A673 (cell line): Measurements from ENCODE around the gene CPXM1.

Source experiments
- EZH2 ChIP-seq: fragments of 200-600 bp; sonication (generic); IDR thresholded peaks from 2 replicates; pipeline ENCODE4 v1.6.1; 2017; ENCODE audit warnings: borderline replicate concordance, low read depth, mild to moderate bottlenecking, mixed read lengths, antibody characterized with exemption, low read length; ENCODE audit not compliant: poor library complexity, severe bottlenecking
- TF ChIP-seq, protein P1 (sequence below): fragments of 300-800, 200-600 bp; sonication (generic); conservative IDR thresholded peaks from 2 replicates; pipeline ENCODE4 v1.5.1; 2017; ENCODE audit warnings: low read depth, mild to moderate bottlenecking, antibody characterized with exemption, low read length, moderate library complexity, mixed read lengths

DNA sequence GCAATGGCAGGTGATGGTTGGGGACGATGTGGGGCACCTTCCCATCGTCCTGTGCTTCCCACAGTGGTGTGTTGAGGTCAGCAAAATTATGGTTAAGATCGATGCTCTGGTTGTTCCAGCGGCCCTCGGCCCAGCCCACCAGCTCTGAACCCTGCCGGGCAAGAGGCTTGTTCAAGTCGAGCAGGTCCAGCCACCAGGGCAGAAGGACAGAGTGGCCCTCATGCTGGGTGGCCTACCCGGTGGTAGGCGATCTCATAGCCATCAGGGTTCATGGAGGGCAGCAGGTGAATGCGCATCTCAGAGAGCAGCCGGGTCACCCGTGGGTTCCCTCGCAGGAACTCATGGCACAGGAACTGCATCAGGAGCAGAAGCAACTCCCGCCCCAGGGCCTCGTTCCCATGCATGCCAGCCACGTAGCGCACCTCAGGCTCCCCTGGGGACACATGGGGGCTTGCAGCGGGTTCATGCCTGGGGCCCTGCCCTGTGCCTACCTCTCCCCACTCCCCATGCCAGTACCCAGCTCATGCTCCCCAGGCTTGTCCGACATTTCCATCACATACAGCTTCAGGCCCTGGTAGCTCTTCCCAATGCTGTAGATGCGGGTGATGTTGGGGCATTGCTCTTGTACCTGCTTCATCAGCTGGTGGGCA, 4.3 kb downstream of the CPXM1 start:
- TF ChIP-seq, protein P1, sequence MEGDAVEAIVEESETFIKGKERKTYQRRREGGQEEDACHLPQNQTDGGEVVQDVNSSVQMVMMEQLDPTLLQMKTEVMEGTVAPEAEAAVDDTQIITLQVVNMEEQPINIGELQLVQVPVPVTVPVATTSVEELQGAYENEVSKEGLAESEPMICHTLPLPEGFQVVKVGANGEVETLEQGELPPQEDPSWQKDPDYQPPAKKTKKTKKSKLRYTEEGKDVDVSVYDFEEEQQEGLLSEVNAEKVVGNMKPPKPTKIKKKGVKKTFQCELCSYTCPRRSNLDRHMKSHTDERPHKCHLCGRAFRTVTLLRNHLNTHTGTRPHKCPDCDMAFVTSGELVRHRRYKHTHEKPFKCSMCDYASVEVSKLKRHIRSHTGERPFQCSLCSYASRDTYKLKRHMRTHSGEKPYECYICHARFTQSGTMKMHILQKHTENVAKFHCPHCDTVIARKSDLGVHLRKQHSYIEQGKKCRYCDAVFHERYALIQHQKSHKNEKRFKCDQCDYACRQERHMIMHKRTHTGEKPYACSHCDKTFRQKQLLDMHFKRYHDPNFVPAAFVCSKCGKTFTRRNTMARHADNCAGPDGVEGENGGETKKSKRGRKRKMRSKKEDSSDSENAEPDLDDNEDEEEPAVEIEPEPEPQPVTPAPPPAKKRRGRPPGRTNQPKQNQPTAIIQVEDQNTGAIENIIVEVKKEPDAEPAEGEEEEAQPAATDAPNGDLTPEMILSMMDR: no peak
- TF ChIP-seq EZH2: no peak
